Measurements from ENCODE around the gene C12orf57. TPM values are rescaled to one million over a fixed set of nuclear protein-coding genes. Genes with fewer than 3 reads are reported as not detected.
A peak's percentile ranks its signal among the peaks of the same experiment; 100 is the strongest.

C12orf57 gene
- total and polyA plus RNA-seq, 9 of the 15 experiments (the other 6 are each of a cell fraction or from before 2014, with no cell fraction given), result 26.7 to 191 (median 107) TPM

DNA sequence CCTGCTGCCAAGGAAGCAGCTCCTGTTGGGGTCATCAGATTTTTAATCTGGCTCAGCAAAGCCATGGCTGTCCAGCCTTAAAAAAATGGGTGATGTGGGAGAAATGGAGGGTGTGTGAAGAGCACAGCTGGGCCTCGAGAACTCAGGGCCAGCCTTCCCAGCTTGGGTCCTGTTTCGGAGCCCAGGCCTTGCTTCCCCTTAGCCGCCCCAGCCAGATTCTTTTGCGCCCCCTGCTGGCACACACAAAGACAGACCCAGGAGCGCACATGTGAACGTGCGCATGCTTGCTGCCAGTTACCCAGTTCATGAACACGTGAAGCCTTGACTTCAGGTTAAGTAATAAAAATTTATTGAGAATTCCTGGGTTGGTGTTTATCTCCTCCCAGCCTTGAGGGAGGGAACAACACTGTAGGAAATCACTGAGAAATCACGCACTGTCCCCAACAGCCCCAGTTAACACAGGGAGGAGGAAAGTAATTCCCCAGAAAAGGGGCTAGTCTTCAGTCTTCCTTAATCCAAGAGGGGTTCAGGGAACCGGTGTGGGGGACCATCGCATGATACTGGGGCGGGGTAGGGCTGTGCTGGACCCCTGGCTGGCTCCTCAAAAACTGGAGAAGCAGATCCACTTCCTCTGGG lies 21.3 kb downstream of the C12orf57 start (continued):
- TF ChIP-seq KAT7 (CRISPR knock-in tag; IDR thresholded peaks at IDR 0.05; ENCODE audit: borderline replicate concordance), result 0 out of 2 replicates have a peak, but pooled peaks have one; percentile 29
- TF ChIP-seq BRD4 (IDR thresholded peaks at IDR 0.05), result no peak
- TF ChIP-seq ID3 (CRISPR knock-in tag; IDR thresholded peaks at IDR 0.05), result no peak
- TF ChIP-seq ID3 (tag; IDR thresholded peaks at IDR 0.05), result 0 out of 2 replicates have a peak, but pooled peaks have one; percentile 56
- TF ChIP-seq WHSC1 (IDR thresholded peaks at IDR 0.05; ENCODE audit: low read length), result no peak
- TF ChIP-seq ETS2 (tag; IDR thresholded peaks at IDR 0.05; ENCODE audit: borderline replicate concordance, poor library complexity, severe bottlenecking), result no peak
- TF ChIP-seq ZNF174 (CRISPR knock-in tag; IDR thresholded peaks at IDR 0.05), result no peak
- TF ChIP-seq FOS (IDR thresholded peaks at IDR 0.05; ENCODE audit: extremely low read depth, insufficient read length), result no peak
- no peak for TF ChIP-seq SP2 (IDR thresholded peaks at IDR 0.05; ENCODE audit: extremely low read depth, low read depth, low read length, poor library complexity, severe bottlenecking)
- TF ChIP-seq KLF16 (IDR thresholded peaks at IDR 0.05), result 0 out of 2 replicates have a peak, but pooled peaks have one; percentile 13
- TF ChIP-seq, protein P1, sequence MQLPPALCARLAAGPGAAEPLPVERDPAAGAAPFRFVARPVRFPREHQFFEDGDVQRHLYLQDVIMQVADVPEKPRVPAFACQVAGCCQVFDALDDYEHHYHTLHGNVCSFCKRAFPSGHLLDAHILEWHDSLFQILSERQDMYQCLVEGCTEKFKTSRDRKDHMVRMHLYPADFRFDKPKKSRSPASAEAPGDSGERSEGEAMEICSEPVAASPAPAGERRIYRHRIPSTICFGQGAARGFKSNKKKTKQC (CRISPR knock-in tag; IDR thresholded peaks at IDR 0.05), result no peak
- no peak for TF ChIP-seq CEBPZ (IDR thresholded peaks at IDR 0.05; ENCODE audit: borderline replicate concordance, low read depth, low read length)
- no peak for TF ChIP-seq CAMTA2 (CRISPR knock-in tag; conservative IDR thresholded peaks at IDR 0.05)
- no peak for TF ChIP-seq BMI1 (IDR thresholded peaks at IDR 0.05; ENCODE audit: low read length)
- no peak for TF ChIP-seq ZNF277 (CRISPR knock-in tag; IDR thresholded peaks at IDR 0.05; ENCODE audit: borderline replicate concordance)
- no peak for TF ChIP-seq NCOA6 (IDR thresholded peaks at IDR 0.05)
- TF ChIP-seq ZNF232 (CRISPR knock-in tag; IDR thresholded peaks at IDR 0.05), result no peak
- TF ChIP-seq HDAC2 (IDR thresholded peaks at IDR 0.05), result no peak
- no peak for TF ChIP-seq EWSR1 (IDR thresholded peaks at IDR 0.05; ENCODE audit: borderline replicate concordance, low read depth, partially characterized antibody)
- no peak for TF ChIP-seq ZBTB7A (IDR thresholded peaks at IDR 0.05; ENCODE audit: borderline replicate concordance, control insufficient read depth, low read depth, low read length)
- TF ChIP-seq FUS (optimal IDR thresholded peaks at IDR 0.05; ENCODE audit: low read depth, low read length), result no peak
- TF ChIP-seq, protein P2, sequence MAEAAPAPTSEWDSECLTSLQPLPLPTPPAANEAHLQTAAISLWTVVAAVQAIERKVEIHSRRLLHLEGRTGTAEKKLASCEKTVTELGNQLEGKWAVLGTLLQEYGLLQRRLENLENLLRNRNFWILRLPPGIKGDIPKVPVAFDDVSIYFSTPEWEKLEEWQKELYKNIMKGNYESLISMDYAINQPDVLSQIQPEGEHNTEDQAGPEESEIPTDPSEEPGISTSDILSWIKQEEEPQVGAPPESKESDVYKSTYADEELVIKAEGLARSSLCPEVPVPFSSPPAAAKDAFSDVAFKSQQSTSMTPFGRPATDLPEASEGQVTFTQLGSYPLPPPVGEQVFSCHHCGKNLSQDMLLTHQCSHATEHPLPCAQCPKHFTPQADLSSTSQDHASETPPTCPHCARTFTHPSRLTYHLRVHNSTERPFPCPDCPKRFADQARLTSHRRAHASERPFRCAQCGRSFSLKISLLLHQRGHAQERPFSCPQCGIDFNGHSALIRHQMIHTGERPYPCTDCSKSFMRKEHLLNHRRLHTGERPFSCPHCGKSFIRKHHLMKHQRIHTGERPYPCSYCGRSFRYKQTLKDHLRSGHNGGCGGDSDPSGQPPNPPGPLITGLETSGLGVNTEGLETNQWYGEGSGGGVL (CRISPR knock-in tag; IDR thresholded peaks at IDR 0.05), result no peak
